ENCODE data around the gene MEX3D. TPM values are rescaled to one million over a fixed set of nuclear protein-coding genes. Genes with fewer than 3 reads are reported as not detected.

The MEX3D gene
- total and polyA plus RNA-seq, 2 donors (not counting 1 experiment from before 2014, with no cell fraction given): 0.73 to 3.0 TPM

DNA sequence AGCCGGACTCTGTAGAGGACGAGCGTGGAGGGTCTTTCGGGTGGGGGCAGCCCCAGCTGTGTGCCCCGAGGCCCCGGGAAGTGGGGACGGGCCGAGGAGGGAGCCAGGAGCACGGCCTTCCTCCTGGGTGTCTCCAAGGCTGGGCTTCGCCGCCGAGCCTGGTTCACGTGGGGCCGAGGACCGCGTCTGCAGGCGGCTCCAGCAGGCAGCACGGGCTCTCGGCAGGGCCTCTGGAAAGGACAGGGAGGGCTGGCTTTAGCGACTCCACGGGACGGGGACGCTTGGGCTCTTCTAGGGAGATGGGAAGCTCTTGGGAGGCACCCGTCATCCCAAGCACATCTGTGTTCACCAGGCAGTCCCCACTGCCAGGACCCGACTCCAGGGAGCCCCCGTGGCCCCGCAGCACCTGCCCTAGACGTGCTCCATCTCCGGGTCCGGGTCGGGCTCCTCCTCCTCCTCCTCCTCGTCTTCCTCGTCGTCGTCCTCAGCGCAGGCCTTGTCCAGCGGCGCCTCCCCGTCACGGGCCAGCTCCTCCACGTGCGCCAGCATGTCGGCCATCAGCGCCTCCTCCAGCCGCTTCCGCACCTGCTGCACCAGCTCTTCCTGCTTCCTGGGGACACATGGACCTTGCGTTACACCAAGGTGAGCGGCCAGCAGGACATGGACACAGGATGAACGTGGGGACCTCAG lies 9.9 kb upstream of the MEX3D start:
- 94% methylated on average over 49 of the region's 49 CpGs for WGBS (ENCODE audit: insufficient coverage)
- H3K27ac ChIP-seq (ENCODE audit: low read length in 2 of 2): no peak overlapping the region
- H3K27me3 ChIP-seq (replicated peaks in 1 of 4; ENCODE audit: control extremely low read depth in 1 of 4, control insufficient read depth in 3 of 4, insufficient read depth in 4 of 4, low read length in 3 of 4): no peaks in the 10 kb centered on the region
- Mint-ChIP-seq H3K9me3 (ENCODE audit: insufficient read depth) (no peaks in the 10 kb centered on the region), H3K4me1 (no peaks in the 10 kb centered on the region), H3K27ac (no peak overlapping the region), H3K4me3 (no peak overlapping the region), H3K27me3 (no peaks in the 10 kb centered on the region)
- no peaks in the 10 kb centered on the region for H3K4me1 ChIP-seq (ENCODE audit: control insufficient read depth in 2 of 2, insufficient read depth in 2 of 2, low read length in 2 of 2)
- TF ChIP-seq, protein P1, sequence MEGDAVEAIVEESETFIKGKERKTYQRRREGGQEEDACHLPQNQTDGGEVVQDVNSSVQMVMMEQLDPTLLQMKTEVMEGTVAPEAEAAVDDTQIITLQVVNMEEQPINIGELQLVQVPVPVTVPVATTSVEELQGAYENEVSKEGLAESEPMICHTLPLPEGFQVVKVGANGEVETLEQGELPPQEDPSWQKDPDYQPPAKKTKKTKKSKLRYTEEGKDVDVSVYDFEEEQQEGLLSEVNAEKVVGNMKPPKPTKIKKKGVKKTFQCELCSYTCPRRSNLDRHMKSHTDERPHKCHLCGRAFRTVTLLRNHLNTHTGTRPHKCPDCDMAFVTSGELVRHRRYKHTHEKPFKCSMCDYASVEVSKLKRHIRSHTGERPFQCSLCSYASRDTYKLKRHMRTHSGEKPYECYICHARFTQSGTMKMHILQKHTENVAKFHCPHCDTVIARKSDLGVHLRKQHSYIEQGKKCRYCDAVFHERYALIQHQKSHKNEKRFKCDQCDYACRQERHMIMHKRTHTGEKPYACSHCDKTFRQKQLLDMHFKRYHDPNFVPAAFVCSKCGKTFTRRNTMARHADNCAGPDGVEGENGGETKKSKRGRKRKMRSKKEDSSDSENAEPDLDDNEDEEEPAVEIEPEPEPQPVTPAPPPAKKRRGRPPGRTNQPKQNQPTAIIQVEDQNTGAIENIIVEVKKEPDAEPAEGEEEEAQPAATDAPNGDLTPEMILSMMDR (IDR thresholded peaks at IDR 0.05): no peak
- TF ChIP-seq EZH2 (IDR thresholded peaks at IDR 0.05; ENCODE audit: borderline replicate concordance, insufficient read depth, low read depth, low read length, poor library complexity, severe bottlenecking): no peak
- no peak overlapping the region for H2AFZ ChIP-seq (ENCODE audit: insufficient read depth, low read depth, low read length, poor library complexity, severe bottlenecking)
- ChIA-PET CTCF (interaction anchor here (0.9 kb wide), 1 partner anchor 94 kb away, joined by 4 read pairs; no protein-coding TSS in a partner anchor), POLR2A (interaction anchor here (0.6 kb wide), 1 partner anchor 138 kb away, joined by 3 read pairs; no protein-coding TSS in a partner anchor)
- H3K4me2 ChIP-seq (replicated peaks; ENCODE audit: low read depth, low read length, poor library complexity, severe bottlenecking): no peak overlapping the region
- peaks cover 22% of the 10 kb centered on the region for H4K20me1 ChIP-seq (ENCODE audit: control insufficient read depth, insufficient read depth, low read length, poor library complexity, severe bottlenecking)
- no peak overlapping the region for H3K9ac ChIP-seq (ENCODE audit: low read length)
- no peak overlapping the region for H3K4me3 ChIP-seq (ENCODE audit: control extremely low read depth in 1 of 5, extremely low read depth in 1 of 5, insufficient read depth in 1 of 5, low read depth in 2 of 5, low read length in 4 of 5)
- ATAC-seq (ENCODE audit: low read depth) (no peak), DNase-seq (no peak)
- peaks cover 27% of the 10 kb centered on the region for H3K79me2 ChIP-seq (ENCODE audit: control insufficient read depth, insufficient read depth, low read length)
- intact Hi-C loops (cut with micrococcal nuclease): no loop called here
- H3K36me3 ChIP-seq (replicated peaks in 1 of 2; ENCODE audit: control extremely low read depth in 1 of 2, control insufficient read depth in 1 of 2, extremely low read depth in 1 of 2, insufficient read depth in 2 of 2, low read length in 1 of 2): peaks cover 0 to 50% of the 10 kb centered on the region in 2 experiments
- H3K9me3 ChIP-seq (ENCODE audit: control extremely low read depth in 1 of 3, control insufficient read depth in 2 of 3, insufficient read depth in 1 of 3, low read length in 2 of 3): no peaks in the 10 kb centered on the region
